ENCODE measurements around the gene SLC37A2.
A peak's percentile ranks its signal among the peaks of the same experiment; 100 is the strongest.
"Not testable (repeated sequence)": the region's sequence is repeated elsewhere in the genome, so short reads cannot be mapped to it uniquely, and the experiment has no call there.

Gene SLC37A2

DNA sequence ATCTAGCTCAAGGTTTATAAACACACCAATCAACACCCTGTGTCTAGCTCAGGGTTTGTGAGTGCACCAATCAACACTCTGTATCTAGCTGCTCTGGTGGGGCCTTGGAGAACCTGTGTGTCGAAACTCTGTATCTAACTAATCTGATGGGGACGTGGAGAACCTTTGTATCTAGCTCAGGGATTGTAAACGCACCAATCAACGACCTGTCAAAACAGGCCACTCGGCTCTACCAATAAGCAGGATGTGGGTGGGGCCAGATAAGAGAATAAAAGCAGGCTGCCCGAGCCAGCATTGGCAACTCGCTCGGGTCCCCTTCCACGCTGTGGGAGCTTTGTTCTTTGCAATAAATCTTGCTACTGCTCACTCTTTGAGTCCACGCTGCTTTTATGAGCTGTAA is 27.0 kb downstream of the SLC37A2 start:
- H3K4me1 ChIP-seq (ENCODE audit: control insufficient read depth, insufficient read depth, low read depth, low read length); H3K14ac ChIP-seq (ENCODE audit: low read length in 2 of 2); H4K91ac ChIP-seq (ENCODE audit: low read length); H3K79me1 ChIP-seq (replicated peaks; ENCODE audit: low read length, poor library complexity, severe bottlenecking); H2AFZ ChIP-seq (ENCODE audit: low read depth, low read length); H3K27ac ChIP-seq (ENCODE audit: low read length, poor library complexity, severe bottlenecking); H4K8ac ChIP-seq (ENCODE audit: low read length); H2AK5ac ChIP-seq (ENCODE audit: low read length, severe bottlenecking); H3K27me3 ChIP-seq (ENCODE audit: control insufficient read depth in 1 of 2, insufficient read depth in 1 of 2, low read length in 2 of 2); H3K4ac ChIP-seq (ENCODE audit: low read depth in 1 of 2, low read length in 2 of 2); H3K4me2 ChIP-seq (ENCODE audit: low read length, poor library complexity, severe bottlenecking); H3K18ac ChIP-seq (ENCODE audit: low read depth in 1 of 2, low read length in 2 of 2); H3K23ac ChIP-seq (ENCODE audit: low read length in 2 of 2); H2BK12ac ChIP-seq (ENCODE audit: low read length in 2 of 2); H2BK15ac ChIP-seq (ENCODE audit: low read depth, poor library complexity, severe bottlenecking); H2BK120ac ChIP-seq (ENCODE audit: low read depth, low read length); H2BK5ac ChIP-seq (ENCODE audit: low read depth, low read length, poor library complexity, severe bottlenecking); H3K9ac ChIP-seq (ENCODE audit: low read length); H3K4me3 ChIP-seq (ENCODE audit: insufficient read depth in 1 of 2, low read depth in 1 of 2, low read length in 2 of 2); DNase-seq; H3K9me3 ChIP-seq (ENCODE audit: control insufficient read depth, low read length): not testable (repeated sequence)
- peaks cover 0 to 12% of the 10 kb centered on the region in 2 experiments for H3K36me3 ChIP-seq (ENCODE audit: control insufficient read depth in 1 of 2, insufficient read depth in 2 of 2, low read depth in 1 of 2, low read length in 2 of 2)
- 85% methylated on average over 10 of the region's 10 CpGs for WGBS

- Histone ChIP-seq H4K91ac (ENCODE audit: low read length) (peak overlapping the region; percentile 19), H3K27me3 (ENCODE audit: control insufficient read depth in 1 of 2, insufficient read depth in 1 of 2, low read length in 2 of 2) (no peaks in the 10 kb centered on the region), H3K18ac (ENCODE audit: low read depth in 1 of 2, low read length in 2 of 2) (no peak overlapping the region), H4K8ac (ENCODE audit: low read length) (peak overlapping the region; percentile 69), H3K23ac (ENCODE audit: low read length in 2 of 2) (no peak overlapping the region), H3K79me1 (replicated peaks; ENCODE audit: low read length, poor library complexity, severe bottlenecking) (no peaks in the 10 kb centered on the region), H2BK5ac (ENCODE audit: low read depth, low read length, poor library complexity, severe bottlenecking) (no peak overlapping the region), H3K27ac (ENCODE audit: low read length, poor library complexity, severe bottlenecking) (no peak overlapping the region), H2BK120ac (ENCODE audit: low read depth, low read length) (no peak overlapping the region), H3K9ac (ENCODE audit: low read length) (peak overlapping the region; percentile 65), H2BK12ac (ENCODE audit: low read length in 2 of 2) (peak overlapping the region in 1 of 2 experiments; percentile 45), H3K4me3 (ENCODE audit: insufficient read depth in 1 of 2, low read depth in 1 of 2, low read length in 2 of 2) (no peak overlapping the region), H3K36me3 (ENCODE audit: control insufficient read depth in 1 of 2, insufficient read depth in 2 of 2, low read depth in 1 of 2, low read length in 2 of 2) (peaks cover 0 to 16% of the 10 kb centered on the region in 2 experiments), H2AFZ (ENCODE audit: low read depth, low read length) (no peak overlapping the region), H3K4ac (ENCODE audit: low read depth in 1 of 2, low read length in 2 of 2) (no peak overlapping the region), H3K4me1 (ENCODE audit: control insufficient read depth, insufficient read depth, low read depth, low read length) (peaks cover 7% of the 10 kb centered on the region), H2BK15ac (ENCODE audit: low read depth, poor library complexity, severe bottlenecking) (no peak overlapping the region), H3K14ac (ENCODE audit: low read length in 2 of 2) (no peak overlapping the region), H3K9me3 (ENCODE audit: control insufficient read depth, low read length) (no peaks in the 10 kb centered on the region), H3K4me2 (ENCODE audit: low read length, poor library complexity, severe bottlenecking) (no peak overlapping the region), H2AK5ac (ENCODE audit: low read length, severe bottlenecking) (no peak overlapping the region)
- WGBS, result 82% methylated on average over 6 of the region's 6 CpGs
- no peak for DNase-seq
These were observed 27.7 kb downstream of the SLC37A2 start for GRCh38 chr11:125090816-125091215.

GRCh38 chr11:125091247-125091876 is 28.3 kb downstream of the SLC37A2 start:
- H3K9ac ChIP-seq (ENCODE audit: low read length), result peak overlapping the region; percentile 65
- no peak overlapping the region for H3K4me2 ChIP-seq (ENCODE audit: low read length, poor library complexity, severe bottlenecking)
- H3K9me3 ChIP-seq (ENCODE audit: control insufficient read depth, low read length), result no peaks in the 10 kb centered on the region
- no peaks in the 10 kb centered on the region for H3K27me3 ChIP-seq (ENCODE audit: control insufficient read depth in 1 of 2, insufficient read depth in 1 of 2, low read length in 2 of 2)
- peak overlapping the region; percentile 44 to 73 for H3K18ac ChIP-seq (ENCODE audit: low read depth in 1 of 2, low read length in 2 of 2)
- H3K4me3 ChIP-seq (ENCODE audit: insufficient read depth in 1 of 2, low read depth in 1 of 2, low read length in 2 of 2), result no peak overlapping the region
- peak overlapping the region; percentile 60 for H2AFZ ChIP-seq (ENCODE audit: low read depth, low read length)
- H2AK5ac ChIP-seq (ENCODE audit: low read length, severe bottlenecking), result no peak overlapping the region
- H3K4me1 ChIP-seq (ENCODE audit: control insufficient read depth, insufficient read depth, low read depth, low read length), result peaks cover 7% of the 10 kb centered on the region
- no peak overlapping the region for H2BK5ac ChIP-seq (ENCODE audit: low read depth, low read length, poor library complexity, severe bottlenecking)
- peak overlapping the region; percentile 7 for H2BK120ac ChIP-seq (ENCODE audit: low read depth, low read length)
- peak overlapping the region; percentile 0 to 58 for H3K4ac ChIP-seq (ENCODE audit: low read depth in 1 of 2, low read length in 2 of 2)
- H3K36me3 ChIP-seq (ENCODE audit: control insufficient read depth in 1 of 2, insufficient read depth in 2 of 2, low read depth in 1 of 2, low read length in 2 of 2), result peaks cover 0 to 21% of the 10 kb centered on the region in 2 experiments
- no peak overlapping the region for H3K14ac ChIP-seq (ENCODE audit: low read length in 2 of 2)
- H3K79me1 ChIP-seq (replicated peaks; ENCODE audit: low read length, poor library complexity, severe bottlenecking), result no peaks in the 10 kb centered on the region
- H3K27ac ChIP-seq (ENCODE audit: low read length, poor library complexity, severe bottlenecking), result peak overlapping the region; percentile 21
- H2BK12ac ChIP-seq (ENCODE audit: low read length in 2 of 2), result peak overlapping the region in 1 of 2 experiments; percentile 1
- H2BK15ac ChIP-seq (ENCODE audit: low read depth, poor library complexity, severe bottlenecking), result no peak overlapping the region
- H4K91ac ChIP-seq (ENCODE audit: low read length), result no peak overlapping the region
- 37% methylated on average over 4 of the region's 5 CpGs for WGBS
- H3K23ac ChIP-seq (ENCODE audit: low read length in 2 of 2), result no peak overlapping the region
- peak; percentile 81 for DNase-seq
- peak overlapping the region; percentile 88 for H4K8ac ChIP-seq (ENCODE audit: low read length)

DNA sequence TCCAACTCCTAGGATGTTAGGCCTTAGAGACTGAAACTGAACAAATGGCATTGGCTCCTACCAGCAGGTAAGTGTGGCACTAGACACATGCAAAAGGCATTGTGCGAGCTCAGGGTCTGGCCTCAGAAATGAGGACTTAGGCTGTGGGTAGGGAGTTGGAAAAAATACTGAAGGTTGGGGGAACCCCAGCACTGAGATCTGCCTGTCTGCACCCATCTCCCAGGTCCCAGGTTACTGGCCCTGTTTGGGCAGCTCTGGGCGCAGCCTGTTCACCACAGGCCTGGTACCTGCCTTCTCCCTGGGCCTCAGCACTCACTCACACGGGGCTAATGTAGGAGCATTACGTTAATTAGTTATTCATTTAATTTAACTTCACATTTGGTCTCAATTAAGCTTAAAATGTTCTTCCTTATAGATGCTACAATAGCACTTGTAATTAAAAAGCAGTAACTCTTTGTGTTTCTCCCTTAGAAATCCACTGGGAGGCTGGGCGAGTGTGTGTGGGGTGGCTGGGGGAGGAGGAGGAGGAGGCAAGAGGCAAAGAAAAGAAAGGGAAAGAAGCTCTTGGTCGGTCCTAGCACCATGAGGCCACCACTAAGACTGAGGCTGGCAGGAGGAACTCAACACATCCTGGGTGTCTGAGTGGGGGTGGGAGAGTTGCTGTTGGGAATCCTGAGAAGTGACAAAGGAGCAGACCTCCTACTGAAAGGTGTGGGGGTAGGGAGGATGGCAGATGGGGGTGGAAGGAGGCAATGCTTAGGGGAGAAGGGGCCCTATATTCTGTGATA is 29.0 kb downstream of the SLC37A2 start:
- Histone ChIP-seq H2BK15ac (ENCODE audit: low read depth, poor library complexity, severe bottlenecking) (no peak overlapping the region), H3K27ac (ENCODE audit: low read length, poor library complexity, severe bottlenecking) (peak overlapping the region; percentile 21)

More for the DNA sequence above, 29.0 kb downstream of the SLC37A2 start:
- Histone ChIP-seq H3K23ac (ENCODE audit: low read length in 2 of 2) (no peak overlapping the region), H3K4me2 (ENCODE audit: low read length, poor library complexity, severe bottlenecking) (no peak overlapping the region), H3K4me1 (ENCODE audit: control insufficient read depth, insufficient read depth, low read depth, low read length) (peaks cover 7% of the 10 kb centered on the region), H3K36me3 (ENCODE audit: control insufficient read depth in 1 of 2, insufficient read depth in 2 of 2, low read depth in 1 of 2, low read length in 2 of 2) (peaks cover 0 to 28% of the 10 kb centered on the region in 2 experiments), H3K27me3 (ENCODE audit: control insufficient read depth in 1 of 2, insufficient read depth in 1 of 2, low read length in 2 of 2) (no peaks in the 10 kb centered on the region), H3K18ac (ENCODE audit: low read depth in 1 of 2, low read length in 2 of 2) (peak overlapping the region; percentile 44 to 73), H3K79me1 (replicated peaks; ENCODE audit: low read length, poor library complexity, severe bottlenecking) (no peaks in the 10 kb centered on the region), H3K9ac (ENCODE audit: low read length) (peak overlapping the region; percentile 65), H4K8ac (ENCODE audit: low read length) (peak overlapping the region; percentile 88), H3K4ac (ENCODE audit: low read depth in 1 of 2, low read length in 2 of 2) (peak overlapping the region; percentile 0 to 58), H2BK120ac (ENCODE audit: low read depth, low read length) (peak overlapping the region; percentile 64), H2AK5ac (ENCODE audit: low read length, severe bottlenecking) (peak overlapping the region; percentile 55), H4K91ac (ENCODE audit: low read length) (peak overlapping the region; percentile 4), H2BK12ac (ENCODE audit: low read length in 2 of 2) (peak overlapping the region in 1 of 2 experiments; percentile 59), H2AFZ (ENCODE audit: low read depth, low read length) (no peak overlapping the region), H3K14ac (ENCODE audit: low read length in 2 of 2) (no peak overlapping the region), H2BK5ac (ENCODE audit: low read depth, low read length, poor library complexity, severe bottlenecking) (no peak overlapping the region), H3K4me3 (ENCODE audit: insufficient read depth in 1 of 2, low read depth in 1 of 2, low read length in 2 of 2) (no peak overlapping the region), H3K9me3 (ENCODE audit: control insufficient read depth, low read length) (no peaks in the 10 kb centered on the region)
- 87% methylated on average over 4 of the region's 6 CpGs for WGBS
- no peak for DNase-seq

Measured in mesenchymal stem cell (in vitro differentiated cells and primary cell).